Central memory CD8-positive, alpha-beta T cell (primary cell): ENCODE results near the gene LSAMP.

Source experiments
- ATAC-seq: fragments of 150-1000 bp; cut with Tn5 transposase; replicated peaks from 2 replicates; pipeline ENCODE4 v1.10.0; 2022; ENCODE audit warnings: mild to moderate bottlenecking, moderate FRiP score, moderate number of reproducible peaks; ENCODE audit not compliant: poor library complexity, severe bottlenecking; ENCODE audit errors: extremely low read depth
- DNase-seq, 2 donors: peaks; one replicate each; pipeline ENCODE4 v3.0.0; 2021; ENCODE audit warnings: low spot score in 2 of 2
- H3K27ac Mint-ChIP-seq: one replicate; pipeline ENCODE4 v1.8.0; 2022; ENCODE audit warnings: low read depth, mild to moderate bottlenecking, moderate library complexity, mixed read lengths
- H3K27me3 Mint-ChIP-seq: one replicate; pipeline ENCODE4 v1.8.0; 2022; ENCODE audit warnings: mixed read lengths
- H3K36me3 Mint-ChIP-seq: one replicate; pipeline ENCODE4 v1.8.0; 2022; ENCODE audit warnings: mild to moderate bottlenecking, moderate library complexity, mixed read lengths; ENCODE audit not compliant: insufficient read depth
- H3K4me1 Mint-ChIP-seq: one replicate; pipeline ENCODE4 v1.8.0; 2022; ENCODE audit warnings: mixed read lengths
- H3K4me3 Mint-ChIP-seq: one replicate; pipeline ENCODE4 v1.8.0; 2022; ENCODE audit warnings: mild to moderate bottlenecking, moderate library complexity, mixed read lengths
- H3K9me3 Mint-ChIP-seq: one replicate; pipeline ENCODE4 v1.8.0; 2022; ENCODE audit warnings: mixed read lengths

Gene LSAMP

GRCh38 chr3:116338713-116339112 is 106.6 kb downstream of the LSAMP start:
- H3K4me1 Mint-ChIP-seq, result no peaks in the 10 kb centered on the region
- H3K27me3 Mint-ChIP-seq, result no peaks in the 10 kb centered on the region
- H3K27ac Mint-ChIP-seq, result no peak overlapping the region
- peaks cover 1% of the 10 kb centered on the region for H3K36me3 Mint-ChIP-seq
- DNase-seq (no peak), ATAC-seq (no peak)
- H3K9me3 Mint-ChIP-seq, result peaks cover 16% of the 10 kb centered on the region
- no peak overlapping the region for H3K4me3 Mint-ChIP-seq

GRCh38 chr3:116337229-116337628 is 108.1 kb downstream of the LSAMP start:
- H3K9me3 Mint-ChIP-seq, result peaks cover 9% of the 10 kb centered on the region

GRCh38 chr3:116331380-116331779 is 113.9 kb downstream of the LSAMP start:
- H3K27ac Mint-ChIP-seq, result no peak overlapping the region
- H3K27me3 Mint-ChIP-seq, result no peaks in the 10 kb centered on the region
- ATAC-seq (no peak), DNase-seq (no peak)
- H3K36me3 Mint-ChIP-seq, result peaks cover 1% of the 10 kb centered on the region
- no peaks in the 10 kb centered on the region for H3K4me1 Mint-ChIP-seq
- H3K9me3 Mint-ChIP-seq, result no peaks in the 10 kb centered on the region
- no peak overlapping the region for H3K4me3 Mint-ChIP-seq

More at GRCh38 chr3:116337229-116337628, 108.1 kb downstream of the LSAMP start:
- Mint-ChIP-seq H3K4me1 (no peaks in the 10 kb centered on the region), H3K27ac (no peak overlapping the region), H3K4me3 (no peak overlapping the region), H3K27me3 (no peaks in the 10 kb centered on the region), H3K36me3 (peaks cover 1% of the 10 kb centered on the region)
- ATAC-seq (no peak), DNase-seq (no peak)

- peaks cover 19% of the 10 kb centered on the region for H3K9me3 Mint-ChIP-seq
- no peaks in the 10 kb centered on the region for H3K4me1 Mint-ChIP-seq
- ATAC-seq (no peak), DNase-seq (no peak)
- H3K4me3 Mint-ChIP-seq, result no peak overlapping the region
- H3K27me3 Mint-ChIP-seq, result no peaks in the 10 kb centered on the region
- no peak overlapping the region for H3K27ac Mint-ChIP-seq
- no peaks in the 10 kb centered on the region for H3K36me3 Mint-ChIP-seq
Measured at GRCh38 chr3:116322750-116323375, 122.4 kb downstream of the LSAMP start.

- Mint-ChIP-seq H3K4me1 (no peaks in the 10 kb centered on the region), H3K27ac (no peak overlapping the region), H3K36me3 (no peaks in the 10 kb centered on the region), H3K27me3 (no peaks in the 10 kb centered on the region), H3K4me3 (no peak overlapping the region), H3K9me3 (peaks cover 24% of the 10 kb centered on the region)
- ATAC-seq (no peak), DNase-seq (no peak)
Measured at GRCh38 chr3:116318370-116318769, 126.9 kb downstream of the LSAMP start.

- Mint-ChIP-seq H3K27me3 (no peaks in the 10 kb centered on the region), H3K9me3 (peaks cover 16% of the 10 kb centered on the region), H3K4me3 (no peak overlapping the region), H3K27ac (no peak overlapping the region), H3K4me1 (no peaks in the 10 kb centered on the region), H3K36me3 (no peaks in the 10 kb centered on the region)
- ATAC-seq (no peak), DNase-seq (no peak)
Measured at GRCh38 chr3:116316771-116317170, 128.5 kb downstream of the LSAMP start.

- Mint-ChIP-seq H3K4me1 (no peaks in the 10 kb centered on the region), H3K27me3 (no peaks in the 10 kb centered on the region)
- no peak for ATAC-seq
Measured at GRCh38 chr3:116314476-116314875, 130.8 kb downstream of the LSAMP start.

GRCh38 chr3:116306720-116307119 is 138.6 kb downstream of the LSAMP start:
- H3K4me1 Mint-ChIP-seq, result no peaks in the 10 kb centered on the region
- peaks cover 11% of the 10 kb centered on the region for H3K9me3 Mint-ChIP-seq
- no peak overlapping the region for H3K4me3 Mint-ChIP-seq
- DNase-seq (no peak), ATAC-seq (no peak)
- no peak overlapping the region for H3K27ac Mint-ChIP-seq
- H3K36me3 Mint-ChIP-seq, result no peaks in the 10 kb centered on the region
- no peaks in the 10 kb centered on the region for H3K27me3 Mint-ChIP-seq

More at GRCh38 chr3:116314476-116314875, 130.8 kb downstream of the LSAMP start:
- no peak overlapping the region for H3K27ac Mint-ChIP-seq
- no peaks in the 10 kb centered on the region for H3K36me3 Mint-ChIP-seq
- H3K4me3 Mint-ChIP-seq, result no peak overlapping the region
- peaks cover 10% of the 10 kb centered on the region for H3K9me3 Mint-ChIP-seq
- DNase-seq, result no peak

- no peak for DNase-seq
- Mint-ChIP-seq H3K4me3 (no peak overlapping the region), H3K36me3 (no peaks in the 10 kb centered on the region), H3K27me3 (no peaks in the 10 kb centered on the region), H3K4me1 (no peaks in the 10 kb centered on the region), H3K9me3 (peaks cover 11% of the 10 kb centered on the region), H3K27ac (no peak overlapping the region)
- no peak for ATAC-seq
Measured at GRCh38 chr3:116306149-116306548, 139.1 kb downstream of the LSAMP start.

GRCh38 chr3:116302087-116302747 is 143.1 kb downstream of the LSAMP start:
- ATAC-seq (no peak), DNase-seq (no peak)
- Mint-ChIP-seq H3K9me3 (peaks cover 11% of the 10 kb centered on the region), H3K4me3 (no peak overlapping the region), H3K27me3 (no peaks in the 10 kb centered on the region), H3K4me1 (no peaks in the 10 kb centered on the region), H3K27ac (no peak overlapping the region), H3K36me3 (no peaks in the 10 kb centered on the region)

GRCh38 chr3:116301422-116301821 is 143.9 kb downstream of the LSAMP start:
- Mint-ChIP-seq H3K27me3 (no peaks in the 10 kb centered on the region), H3K4me3 (no peak overlapping the region), H3K4me1 (no peaks in the 10 kb centered on the region), H3K27ac (no peak overlapping the region), H3K36me3 (no peaks in the 10 kb centered on the region), H3K9me3 (peaks cover 11% of the 10 kb centered on the region)
- DNase-seq (no peak), ATAC-seq (no peak)

- Mint-ChIP-seq H3K27me3 (no peaks in the 10 kb centered on the region), H3K9me3 (peaks cover 11% of the 10 kb centered on the region), H3K4me1 (no peaks in the 10 kb centered on the region), H3K27ac (no peak overlapping the region), H3K4me3 (no peak overlapping the region), H3K36me3 (no peaks in the 10 kb centered on the region)
- ATAC-seq (no peak), DNase-seq (no peak)
Measured at GRCh38 chr3:116300226-116300625, 145.1 kb downstream of the LSAMP start.

GRCh38 chr3:116299646-116300081 is 145.6 kb downstream of the LSAMP start:
- Mint-ChIP-seq H3K9me3 (peaks cover 11% of the 10 kb centered on the region), H3K36me3 (no peaks in the 10 kb centered on the region), H3K27me3 (no peaks in the 10 kb centered on the region), H3K4me1 (no peaks in the 10 kb centered on the region), H3K27ac (no peak overlapping the region), H3K4me3 (no peak overlapping the region)
- ATAC-seq, result no peak
- no peak for DNase-seq
